Endothelial cell of umbilical vein (primary cell): ENCODE measurements around the gene NEUROG3. TPM values are rescaled to one million over a fixed set of nuclear protein-coding genes. Genes with fewer than 3 reads are reported as not detected.

ENCODE experiments used
- BruUV-seq: library from RNA; stranded (reverse); fragments of 400-500 nt; replicated peaks from 2 replicates; lab custom pipeline; 2021; lab: Mats Ljungman, UMichigan
- CTCF ChIA-PET: fragments of 300-600, 350-600 bp; sonication (Branson Sonifier 250); formaldehyde crosslinking; loops from one replicate; lab custom pipeline; 2021; ENCODE audit warnings: antibody characterized with exemption, inconsistent platforms; lab: Charles Lee
- POLR2A ChIA-PET: fragments of 300-600, 350-600 bp; sonication (Branson Sonifier 250); formaldehyde crosslinking; loops from one replicate; lab custom pipeline; 2021; ENCODE audit warnings: antibody characterized with exemption, inconsistent platforms; lab: Charles Lee
- DNase-seq: peaks from one replicate; pipeline ENCODE4 v3.0.0-alpha.2; 2011; ENCODE audit warnings: low read depth, low spot score
- FAIRE-seq: peaks from 2 replicates; lab custom pipeline; 2011; peaks lifted over from hg19 to GRCh38; lab: Jason Lieb, UNC
- H2AFZ ChIP-seq: 2 replicates; pipeline ENCODE4 v1.6.0; 2012; ENCODE audit warnings: low read depth, low read length, control low read depth, inconsistent platforms
- H3K27ac ChIP-seq: 2 replicates; pipeline ENCODE4 v1.5.1; 2011; ENCODE audit warnings: low read depth, mild to moderate bottlenecking, control low read depth, low read length, moderate library complexity; ENCODE audit not compliant: insufficient read depth
- H3K27me3 ChIP-seq, 2 experiments: 2 replicates each; pipeline versions ENCODE4 v1.6.0 to v1.6.1; 2011; ENCODE audit warnings: low read length in 2 of 2, mixed read lengths in 1 of 2; ENCODE audit not compliant: control insufficient read depth in 2 of 2, insufficient read depth in 2 of 2
- H3K36me3 ChIP-seq, 2 experiments: 2 replicates in 1 of 2; 3 replicates in 1 of 2; pipeline ENCODE4 v1.5.1; 2011; ENCODE audit warnings: low read length in 2 of 2, mild to moderate bottlenecking in 1 of 2, moderate library complexity in 1 of 2; ENCODE audit not compliant: control insufficient read depth in 2 of 2, insufficient read depth in 2 of 2; ENCODE audit errors: extremely low read depth in 1 of 2
- H3K4me1 ChIP-seq: 3 replicates; pipeline ENCODE4 v1.5.1; 2011; ENCODE audit warnings: mild to moderate bottlenecking, low read length; ENCODE audit not compliant: control insufficient read depth, insufficient read depth; ENCODE audit errors: extremely low read depth
- H3K4me2 ChIP-seq: 2 replicates; pipeline ENCODE4 v1.6.1; 2011; ENCODE audit warnings: low read length, control low read depth, mixed read lengths; ENCODE audit not compliant: insufficient read depth
- H3K4me3 ChIP-seq, 3 experiments: fragments of 200-600 bp in 1 of 3; sonication (generic), shearing (Covaris generic) in 1 of 3; replicated peaks in 1 of 3; 2 replicates each; pipeline ENCODE4 v1.5.1; 2011 to 2016; ENCODE audit warnings: control low read depth in 3 of 3, low read length in 3 of 3, mild to moderate bottlenecking in 2 of 3, inconsistent platforms in 1 of 3, low read depth in 1 of 3, moderate library complexity in 1 of 3; ENCODE audit not compliant: insufficient read depth in 1 of 3
- H3K79me2 ChIP-seq: 2 replicates; pipeline ENCODE4 v1.6.0; 2012; ENCODE audit warnings: low read length, inconsistent platforms; ENCODE audit not compliant: control insufficient read depth, insufficient read depth
- H3K9ac ChIP-seq: replicated peaks from 2 replicates; pipeline ENCODE3; 2011; ENCODE audit warnings: low read length, control low read depth; ENCODE audit not compliant: insufficient read depth; ENCODE audit errors: extremely low read depth
- H3K9me1 ChIP-seq: replicated peaks from 3 replicates; pipeline ENCODE4 v1.6.0; 2011; ENCODE audit warnings: mild to moderate bottlenecking, low read length; ENCODE audit not compliant: control insufficient read depth, insufficient read depth; ENCODE audit errors: extremely low read depth
- H3K9me3 ChIP-seq: replicated peaks from 2 replicates; pipeline ENCODE4 v1.5.1; 2012; ENCODE audit warnings: low read length, inconsistent platforms; ENCODE audit not compliant: control insufficient read depth, insufficient read depth
- H4K20me1 ChIP-seq: replicated peaks from 2 replicates; pipeline ENCODE3; 2011; ENCODE audit warnings: mild to moderate bottlenecking, low read length; ENCODE audit not compliant: control insufficient read depth, insufficient read depth; ENCODE audit errors: extremely low read depth
- EZH2 ChIP-seq: IDR thresholded peaks from 2 replicates; pipeline ENCODE4 v1.6.1; 2012; ENCODE audit warnings: borderline replicate concordance, low read depth, mild to moderate bottlenecking, moderate library complexity, low read length, inconsistent platforms; ENCODE audit not compliant: severe bottlenecking
- FOS ChIP-seq: IDR thresholded peaks from 2 replicates; pipeline ENCODE4 v1.6.1; 2011; ENCODE audit warnings: mild to moderate bottlenecking, low read length, moderate library complexity, borderline replicate concordance; ENCODE audit not compliant: insufficient read depth
- GATA2 ChIP-seq: IDR thresholded peaks from 2 replicates; pipeline ENCODE4 v1.7.0; 2011; ENCODE audit warnings: low read depth, mild to moderate bottlenecking, moderate library complexity, mixed read lengths, low read length; ENCODE audit not compliant: insufficient read length, insufficient read depth
- JUN ChIP-seq: IDR thresholded peaks from 2 replicates; pipeline ENCODE4 v1.6.1; 2011; ENCODE audit warnings: borderline replicate concordance, low read depth; ENCODE audit not compliant: insufficient read length, insufficient read depth
- MAX ChIP-seq: IDR thresholded peaks from 2 replicates; pipeline ENCODE4 v1.6.1; 2011; ENCODE audit not compliant: insufficient read depth, insufficient read length
- MYC ChIP-seq: IDR thresholded peaks from one replicate; pipeline ENCODE4 v1.6.1; 2011; ENCODE audit warnings: mild to moderate bottlenecking, low read depth, low read length
- POLR2A ChIP-seq: IDR thresholded peaks from 2 replicates; pipeline ENCODE4 v1.6.1; 2012; ENCODE audit warnings: low read depth, mild to moderate bottlenecking, control low read depth, low read length
- POLR2AphosphoS5 ChIP-seq: IDR thresholded peaks from 2 replicates; pipeline ENCODE4 v1.6.1; 2012; ENCODE audit warnings: low read depth, mild to moderate bottlenecking, control low read depth, low read length, moderate library complexity; ENCODE audit not compliant: insufficient read depth
- dilution Hi-C: fragments of 300-500 bp; cut with MboI; formaldehyde crosslinking; loops from one replicate; pipeline ENCODE4 v1.15.0; 2019; ENCODE audit warnings: low sequenced_read_pairs; ENCODE audit not compliant: extremely low pct_ligation_motif_present
- intact Hi-C: fragments of 100-400 bp; cut with micrococcal nuclease; formaldehyde crosslinking; loops from one replicate; pipeline ENCODE4 v1.10.0; 2022
- polyA plus RNA-seq, 4 experiments: library from polyadenylated mRNA; depleted of rRNA in 3 of 4; stranded (reverse) in 3 of 4; unstranded in 1 of 4; fragments of >200 nt; gene quantifications; 2 replicates each; pipeline versions ENCODE4 v1.2.1 to v1.2.3, GENCODE V29; 2011 to 2012; ENCODE audit warnings: missing spikeins in 1 of 4
- total RNA-seq: library from RNA; stranded (reverse); gene quantifications from 2 replicates; pipeline ENCODE4 v1.2.3, GENCODE V29; 2021
- TF ChIP-seq, protein P1 (sequence below), 2 donors: IDR thresholded peaks; 1 replicate in 1 of 2; 2 replicates in 1 of 2; pipeline ENCODE4 v1.5.1; 2011; ENCODE audit warnings: low read length in 2 of 2, mild to moderate bottlenecking in 2 of 2, moderate library complexity in 2 of 2, control low read depth in 1 of 2, inconsistent platforms in 1 of 2, low read depth in 1 of 2; ENCODE audit not compliant: insufficient read depth in 1 of 2; ENCODE audit errors: extremely low read depth in 1 of 2

NEUROG3 gene
- total and polyA plus RNA-seq, 2 donors (not counting 3 experiments of a cell fraction or from before 2014, with no cell fraction given) = not detected

- CTCF ChIA-PET = interaction anchor here (1.6 kb wide), 1 partner anchor 12 kb away, joined by 4 read pairs; no protein-coding TSS in a partner anchor
- no peak overlapping the region for H3K4me3 ChIP-seq
- no peak overlapping the region for H3K9ac ChIP-seq
- POLR2A ChIA-PET = no interaction called here
- no peak for FAIRE-seq
- H3K9me3 ChIP-seq = no peaks in the 10 kb centered on the region
- DNase-seq = no peak
- H2AFZ ChIP-seq = no peak overlapping the region
- no peaks in the 10 kb centered on the region for H3K79me2 ChIP-seq
- no peaks in the 10 kb centered on the region for H3K9me1 ChIP-seq
- intact Hi-C loops (no loop called here), dilution Hi-C loops (no loop called here)
- no TSS peak for BruUV-seq
- H3K4me1 ChIP-seq = no peaks in the 10 kb centered on the region
- peaks cover 86 to 92% of the 10 kb centered on the region in 2 experiments for H3K27me3 ChIP-seq
- H3K4me2 ChIP-seq = no peak overlapping the region
- TF ChIP-seq EZH2 = peak; percentile 84
- TF ChIP-seq POLR2AphosphoS5 = no peak
- no peak for TF ChIP-seq MAX
- no peak for TF ChIP-seq POLR2A
- H3K36me3 ChIP-seq = no peaks in the 10 kb centered on the region
- H3K27ac ChIP-seq = no peak overlapping the region
- H4K20me1 ChIP-seq = no peaks in the 10 kb centered on the region
These were observed 815 bp downstream of the NEUROG3 start for GRCh38 chr10:69572159-69573055.

DNA sequence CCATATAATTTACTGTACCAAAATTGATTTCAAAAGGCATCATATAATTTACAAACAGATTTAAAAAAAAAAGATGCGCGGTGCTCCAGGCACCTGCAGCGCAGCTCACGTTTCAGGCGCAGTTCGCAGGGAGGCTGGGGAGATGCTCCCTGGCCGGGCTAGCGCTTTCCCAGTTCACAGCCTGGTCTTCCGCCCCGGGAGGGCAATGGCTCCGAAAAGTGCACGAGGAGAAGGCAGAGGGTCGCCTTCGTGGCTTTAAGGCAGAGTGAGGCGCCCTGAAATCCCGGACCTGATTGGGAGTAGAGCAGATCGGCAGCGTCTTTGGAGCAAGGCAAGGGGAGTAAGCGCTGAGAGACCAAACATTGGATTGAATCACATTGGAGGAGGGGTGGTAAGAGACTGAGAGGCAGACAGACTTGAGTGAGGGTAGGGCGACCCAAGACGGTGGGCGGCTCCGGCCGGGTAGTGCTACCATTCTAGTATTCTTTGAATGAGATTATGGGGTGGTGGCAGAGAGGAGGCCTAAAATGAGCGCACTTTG is 1.5 kb downstream of the NEUROG3 start:
- H3K27ac ChIP-seq = no peak overlapping the region
- FAIRE-seq = no peak
- CTCF ChIA-PET = no interaction called here

More for the DNA sequence above, 1.5 kb downstream of the NEUROG3 start:
- peaks cover 82 to 84% of the 10 kb centered on the region in 2 experiments for H3K27me3 ChIP-seq
- no peaks in the 10 kb centered on the region for H4K20me1 ChIP-seq
- H2AFZ ChIP-seq = no peak overlapping the region
- H3K9me1 ChIP-seq = no peaks in the 10 kb centered on the region
- H3K36me3 ChIP-seq = no peaks in the 10 kb centered on the region
- H3K4me1 ChIP-seq = no peaks in the 10 kb centered on the region
- TF ChIP-seq GATA2 (no peak), MYC (no peak), POLR2AphosphoS5 (no peak), POLR2A (no peak), JUN (no peak), MAX (no peak), FOS (no peak), EZH2 (no peak)
- TF ChIP-seq, protein P1, sequence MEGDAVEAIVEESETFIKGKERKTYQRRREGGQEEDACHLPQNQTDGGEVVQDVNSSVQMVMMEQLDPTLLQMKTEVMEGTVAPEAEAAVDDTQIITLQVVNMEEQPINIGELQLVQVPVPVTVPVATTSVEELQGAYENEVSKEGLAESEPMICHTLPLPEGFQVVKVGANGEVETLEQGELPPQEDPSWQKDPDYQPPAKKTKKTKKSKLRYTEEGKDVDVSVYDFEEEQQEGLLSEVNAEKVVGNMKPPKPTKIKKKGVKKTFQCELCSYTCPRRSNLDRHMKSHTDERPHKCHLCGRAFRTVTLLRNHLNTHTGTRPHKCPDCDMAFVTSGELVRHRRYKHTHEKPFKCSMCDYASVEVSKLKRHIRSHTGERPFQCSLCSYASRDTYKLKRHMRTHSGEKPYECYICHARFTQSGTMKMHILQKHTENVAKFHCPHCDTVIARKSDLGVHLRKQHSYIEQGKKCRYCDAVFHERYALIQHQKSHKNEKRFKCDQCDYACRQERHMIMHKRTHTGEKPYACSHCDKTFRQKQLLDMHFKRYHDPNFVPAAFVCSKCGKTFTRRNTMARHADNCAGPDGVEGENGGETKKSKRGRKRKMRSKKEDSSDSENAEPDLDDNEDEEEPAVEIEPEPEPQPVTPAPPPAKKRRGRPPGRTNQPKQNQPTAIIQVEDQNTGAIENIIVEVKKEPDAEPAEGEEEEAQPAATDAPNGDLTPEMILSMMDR (IDR thresholded peaks at IDR 0.05; ENCODE audit: extremely low read depth in 1 of 2, insufficient read depth in 1 of 2, low read depth in 1 of 2, low read length in 2 of 2) = no peak
- intact Hi-C loops = no loop called here
- H3K9ac ChIP-seq = no peak overlapping the region
- dilution Hi-C loops = no loop called here
- H3K79me2 ChIP-seq = no peaks in the 10 kb centered on the region
- no peaks in the 10 kb centered on the region for H3K9me3 ChIP-seq
- no TSS peak for BruUV-seq
- DNase-seq = no peak
- no peak overlapping the region for H3K4me3 ChIP-seq
- POLR2A ChIA-PET = no interaction called here
- H3K4me2 ChIP-seq = no peak overlapping the region
